Measurements from ENCODE around the gene RAPGEF4. TPM values are rescaled to one million over a fixed set of nuclear protein-coding genes. Genes with fewer than 3 reads are reported as not detected.
A peak's percentile ranks its signal among the peaks of the same experiment; 100 is the strongest.

The RAPGEF4 gene
- total RNA-seq, 1 experiment from 2014 or later, result 0.23 TPM

DNA sequence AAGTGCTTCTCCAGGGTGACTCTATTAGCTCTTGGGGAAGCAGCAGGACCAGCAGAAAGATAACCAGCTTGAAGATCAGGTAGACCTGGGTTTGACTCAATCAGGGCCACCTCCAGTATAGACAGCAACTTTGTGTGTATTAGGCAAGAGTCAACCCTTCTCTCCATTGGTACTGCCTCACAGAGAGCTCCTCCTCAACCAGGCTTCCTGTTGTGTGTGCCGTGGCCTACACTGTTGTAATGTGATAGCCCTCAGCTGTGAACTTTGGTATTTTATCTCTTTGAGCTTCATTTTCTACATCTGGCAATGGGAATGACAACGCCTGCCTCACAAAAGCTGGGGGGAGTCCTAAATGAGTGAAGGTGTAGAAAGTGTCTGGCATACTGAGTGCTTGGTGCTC lies 323.0 kb downstream of the RAPGEF4 start:
- DNase-seq (ENCODE audit: low read depth), result peak; percentile 29

DNA sequence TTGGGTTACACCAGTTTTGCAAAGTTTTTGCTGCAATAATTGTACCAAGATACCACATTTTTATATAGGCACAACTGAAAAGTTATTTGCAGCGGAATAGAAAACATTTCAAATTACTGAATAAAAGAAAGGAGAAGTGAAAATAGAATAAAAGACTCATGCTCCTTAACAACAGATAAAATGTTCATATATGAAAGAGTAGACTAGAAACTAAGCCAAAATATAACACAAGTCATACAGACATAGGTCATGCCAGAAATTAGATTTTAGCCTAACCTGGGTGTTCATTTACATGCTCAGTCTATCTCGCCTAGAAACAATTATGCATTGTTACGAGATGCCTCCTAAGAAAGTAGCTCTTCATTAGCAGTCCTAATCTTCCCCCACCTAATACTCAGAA lies 323.6 kb downstream of the RAPGEF4 start:
- no peak for DNase-seq (ENCODE audit: low read depth)

DNA sequence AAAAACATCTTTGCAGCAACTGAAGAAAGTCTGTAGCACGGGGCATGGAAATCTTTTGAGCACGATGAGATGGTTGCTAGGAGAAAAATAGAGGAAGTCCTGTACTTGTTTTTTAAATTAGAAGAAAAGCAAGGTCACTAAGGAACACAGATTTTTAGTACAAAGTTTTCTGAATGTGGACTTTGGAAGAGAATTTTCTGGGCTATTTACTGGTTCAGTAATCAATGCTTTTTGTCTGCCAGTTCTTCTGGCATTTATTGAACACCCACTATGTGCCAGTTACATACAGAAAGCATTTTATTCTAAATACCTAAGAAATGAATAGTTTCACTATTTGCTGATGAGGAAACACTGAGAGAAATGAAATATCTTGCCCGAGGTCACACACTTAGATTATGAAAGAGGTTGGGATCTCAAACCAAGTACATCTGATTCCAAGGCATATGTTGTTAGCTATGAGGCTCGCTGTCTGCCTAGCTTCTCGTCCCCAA lies 324.4 kb downstream of the RAPGEF4 start:
- DNase-seq (ENCODE audit: low read depth), result no peak

DNA sequence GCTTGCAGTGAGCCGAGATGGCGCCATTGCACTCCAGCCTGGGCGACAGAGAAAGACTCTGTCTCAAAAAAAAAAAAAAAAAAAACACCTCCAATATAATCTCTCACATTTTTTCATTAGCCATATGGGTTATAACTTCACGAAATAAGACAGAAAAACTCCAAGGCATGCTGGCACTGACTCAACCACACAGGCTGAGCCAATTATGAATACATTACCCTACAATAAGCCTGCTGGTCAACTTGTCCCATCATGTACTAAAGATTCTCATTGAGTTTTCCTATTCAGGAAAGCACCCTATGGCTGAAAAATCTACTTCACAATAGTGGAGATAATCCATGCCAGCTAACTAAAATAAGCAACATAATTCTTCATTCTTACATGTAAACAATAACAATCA lies 327.2 kb downstream of the RAPGEF4 start:
- no peak for DNase-seq (ENCODE audit: low read depth)

DNA sequence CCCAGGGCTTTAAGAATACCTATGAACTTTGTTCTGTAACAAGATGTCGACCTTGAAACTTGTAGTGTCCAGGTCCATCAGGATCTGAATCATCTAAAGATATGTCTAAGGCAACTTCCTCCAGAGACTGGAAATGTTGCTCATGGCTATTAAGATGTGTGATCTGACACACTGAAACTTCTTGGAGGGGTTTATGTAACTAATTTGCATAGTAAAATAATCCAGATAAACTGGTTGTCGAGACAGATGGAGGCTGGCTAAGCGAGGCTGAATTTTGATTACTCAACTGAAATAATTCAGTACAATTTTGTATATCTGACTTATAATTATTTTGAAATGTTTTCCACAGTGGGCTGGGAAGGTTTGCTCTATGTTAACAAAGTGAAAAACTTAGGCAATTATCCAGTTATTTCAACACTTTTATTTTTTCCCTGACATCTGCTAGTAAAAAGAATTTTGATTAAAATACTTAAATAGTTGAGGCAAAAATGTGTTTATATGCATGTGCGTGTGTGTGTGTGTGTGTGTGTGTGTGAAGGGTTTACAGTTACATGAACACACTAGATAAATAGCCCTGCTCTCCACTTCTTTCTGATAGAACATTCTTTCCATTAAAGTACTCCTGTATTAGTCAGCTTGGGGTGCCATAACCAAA lies 328.6 kb downstream of the RAPGEF4 start:
- no peak for DNase-seq (ENCODE audit: low read depth)

DNA sequence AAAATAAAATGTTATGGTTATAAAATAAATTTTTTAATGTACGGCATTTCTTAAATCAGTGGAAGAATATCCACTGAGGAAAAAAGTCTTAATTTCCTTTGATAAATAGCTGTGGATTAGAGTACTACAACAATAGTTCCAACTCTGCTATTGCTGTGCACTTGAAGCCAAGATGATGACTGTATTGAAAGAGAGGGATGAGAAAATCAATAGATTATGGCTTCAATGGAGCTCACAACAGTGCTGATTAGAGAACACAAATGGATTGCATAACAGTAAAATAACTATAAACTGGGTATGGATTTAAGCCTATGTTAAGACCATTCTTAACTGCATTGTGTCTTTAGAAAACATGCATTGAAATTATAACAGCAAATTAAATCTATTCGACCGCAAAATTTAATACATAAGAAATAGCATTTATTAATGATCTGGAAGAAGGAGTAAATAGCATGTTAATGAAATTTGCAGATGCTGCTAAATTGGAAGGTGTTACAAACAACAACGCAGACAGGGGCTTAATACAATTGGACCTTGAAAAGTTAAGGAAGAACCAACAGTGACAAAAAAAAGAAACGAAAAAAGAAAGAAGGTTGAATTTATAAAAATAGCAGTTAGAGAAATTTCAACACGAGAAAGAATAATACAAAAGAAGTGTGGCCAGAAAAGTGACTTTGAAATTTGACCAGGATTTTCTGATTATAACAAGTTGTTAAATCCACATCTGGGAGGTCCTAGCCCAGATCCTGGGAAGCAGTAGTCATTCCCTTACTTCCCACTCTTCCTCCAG lies 331.4 kb downstream of the RAPGEF4 start:
- DNase-seq (ENCODE audit: low read depth), result no peak

DNA sequence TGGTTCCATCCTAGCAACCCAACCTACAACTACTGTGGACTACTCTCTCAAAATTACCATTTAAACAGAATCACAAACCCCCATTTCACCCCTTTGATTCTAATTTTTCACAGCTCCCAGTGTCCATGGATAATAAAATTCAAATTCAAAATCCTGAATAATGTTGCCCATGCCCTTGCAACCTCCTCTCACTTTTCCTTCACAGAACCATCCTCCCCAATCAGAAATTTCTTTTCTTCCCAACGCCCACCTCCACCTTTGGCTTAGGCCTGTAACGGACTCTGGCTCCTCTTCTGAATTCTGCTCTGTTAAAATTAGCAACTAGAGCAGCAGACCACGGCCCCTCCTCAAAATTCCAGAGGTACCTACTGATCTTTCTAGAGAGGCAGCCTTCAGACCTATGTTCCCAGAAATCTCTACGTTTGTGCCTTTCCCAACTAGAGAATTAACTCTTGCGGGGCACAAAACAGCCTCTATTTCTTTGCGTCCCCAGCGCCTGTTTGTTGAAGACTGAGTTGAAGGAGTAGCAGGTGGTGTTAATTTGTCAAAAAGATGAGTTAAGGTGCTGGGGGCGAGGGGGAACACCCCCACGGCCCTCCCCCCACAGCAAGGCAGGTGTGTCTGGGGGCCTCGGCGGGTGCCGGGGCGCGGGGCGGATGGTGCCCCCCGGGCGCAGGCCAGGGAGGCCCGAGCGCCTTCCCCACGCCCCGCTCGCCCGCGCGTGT lies 339.6 kb downstream of the RAPGEF4 start:
- no peak for DNase-seq (ENCODE audit: low read depth)

DNA sequence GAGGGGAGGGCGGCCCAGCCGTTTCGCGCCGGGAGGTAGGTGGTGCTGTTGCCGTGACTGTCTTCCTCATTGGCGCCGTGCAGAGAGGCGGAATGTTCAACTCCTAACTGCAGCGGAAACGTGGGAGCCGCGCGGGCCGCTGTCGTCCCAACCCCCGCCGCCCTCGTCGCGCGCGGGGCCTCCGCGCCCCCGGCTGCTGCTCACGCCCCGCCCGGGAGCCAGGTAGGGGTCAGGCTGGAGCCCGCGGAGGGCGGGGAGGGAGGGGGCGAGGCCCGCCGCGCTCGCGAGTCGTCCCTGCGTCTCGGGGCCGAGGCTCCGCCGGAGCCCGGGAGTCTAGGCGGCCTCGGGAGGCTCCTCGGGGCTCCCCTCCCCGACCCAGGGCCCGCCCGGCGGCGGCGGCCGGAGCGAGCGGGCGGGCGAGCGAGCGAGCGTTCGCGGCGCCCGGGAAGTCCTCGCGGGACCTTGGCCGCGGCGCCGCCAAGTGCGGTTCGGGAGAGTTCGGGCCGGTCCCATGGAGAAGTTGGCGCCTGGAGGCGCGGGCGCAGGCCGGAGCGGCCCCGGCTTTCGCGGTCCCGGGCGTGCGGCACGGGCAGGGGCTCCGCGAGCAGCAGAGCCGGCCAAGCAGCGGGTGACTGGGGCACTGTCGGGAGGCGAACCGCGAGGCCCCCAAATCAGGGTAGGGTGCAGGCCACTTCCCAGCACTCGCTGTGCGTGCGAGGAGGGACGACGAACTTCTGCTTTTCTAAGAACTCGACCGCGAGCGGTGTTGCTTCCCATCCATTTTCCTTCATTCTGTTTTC lies 340.3 kb downstream of the RAPGEF4 start, which contains the start of gene MAP3K20:
Gene MAP3K20, plus strand, starts transcription at position 66 of the 800 bp plus-strand sequence. CDS start 15,186 bp downstream, outside the sequence.
- peak; percentile 65 for DNase-seq (ENCODE audit: low read depth)

DNA sequence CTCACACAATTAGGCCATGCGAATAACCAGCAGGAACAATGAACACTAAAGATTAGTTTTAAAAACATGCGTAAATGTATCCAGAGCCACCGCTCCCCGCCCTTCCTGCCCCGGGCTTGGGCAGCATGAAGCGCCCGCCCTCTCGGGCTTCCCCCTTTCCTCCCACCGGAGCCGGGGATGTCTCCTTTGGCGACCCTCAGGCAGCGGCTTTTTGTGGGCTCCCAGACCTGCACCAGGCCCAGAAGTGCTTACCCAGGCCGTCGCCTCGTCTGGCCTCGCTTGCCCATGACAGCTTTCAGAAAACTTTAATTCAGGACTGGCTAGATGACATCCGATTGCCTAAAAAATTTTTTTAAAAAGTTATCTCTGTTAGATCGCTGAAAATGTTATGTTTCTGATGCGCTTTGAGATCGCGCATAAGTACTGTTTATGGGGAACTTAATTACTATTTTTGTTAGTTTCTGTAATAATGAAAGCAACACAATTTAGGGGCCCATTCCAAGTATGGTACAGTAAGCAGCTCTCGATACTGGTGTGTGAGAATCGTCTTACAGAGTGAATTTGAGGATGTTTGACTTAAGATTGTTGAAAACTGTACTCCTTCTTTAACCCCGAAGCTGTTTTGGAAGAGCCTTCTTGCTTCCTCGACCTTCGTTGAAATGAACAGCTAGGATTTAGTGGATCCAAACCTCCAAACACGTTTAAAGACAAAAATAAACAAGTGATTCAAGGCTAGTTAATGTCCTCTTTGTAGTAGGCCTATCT lies 341.1 kb downstream of the RAPGEF4 start:
- peak; percentile 32 for DNase-seq (ENCODE audit: low read depth)

DNA sequence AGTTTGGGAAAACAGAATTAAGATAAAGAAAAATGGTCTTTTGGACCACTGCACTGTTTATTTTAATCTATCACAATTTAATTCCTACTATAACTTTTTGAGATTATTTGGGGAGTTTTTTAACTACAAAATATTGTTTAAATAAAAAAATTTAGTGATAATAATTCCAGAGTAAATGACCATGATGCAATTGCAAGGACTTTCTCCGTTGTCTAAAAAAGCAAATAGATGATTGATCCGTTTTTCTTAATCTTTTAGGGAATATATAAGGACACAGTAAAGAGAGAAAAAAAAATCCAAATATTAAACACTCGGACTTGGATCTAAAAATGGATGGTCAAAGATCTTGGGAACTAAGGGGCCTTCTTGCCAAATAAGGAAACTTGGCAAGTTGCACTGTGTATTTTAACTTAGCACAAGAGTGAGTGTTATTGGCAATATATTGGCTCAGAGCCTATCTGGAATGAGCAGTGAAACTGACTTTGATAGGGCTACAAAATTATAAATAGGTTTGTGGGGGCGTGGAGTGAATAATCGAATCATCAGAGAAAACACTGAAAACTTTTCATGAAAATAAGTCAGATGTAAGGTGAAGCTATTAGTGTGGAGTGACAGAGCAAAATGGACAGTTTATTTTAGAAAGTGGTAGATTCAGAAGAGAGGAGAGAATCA lies 342.0 kb downstream of the RAPGEF4 start:
- peak; percentile 14 for DNase-seq (ENCODE audit: low read depth)

DNA sequence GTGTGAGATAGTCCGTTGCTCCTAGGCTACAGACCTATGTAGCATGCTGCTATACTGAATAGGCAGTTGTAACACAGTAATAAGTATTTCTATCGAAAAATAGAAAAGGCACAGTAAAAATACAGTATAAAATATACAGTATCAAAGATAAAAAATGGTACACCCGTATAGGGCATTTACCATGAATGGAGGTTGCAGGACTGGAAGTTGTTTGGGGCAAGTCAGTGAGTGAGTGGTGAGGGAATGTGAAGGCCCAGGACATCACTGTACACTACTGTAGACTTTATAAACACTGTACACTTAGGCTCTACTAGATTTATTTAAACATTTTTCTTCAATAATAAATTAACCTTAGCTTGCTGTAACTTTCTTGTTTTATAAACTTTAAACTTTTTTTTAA lies 343.5 kb downstream of the RAPGEF4 start:
- DNase-seq (ENCODE audit: low read depth), result no peak

DNA sequence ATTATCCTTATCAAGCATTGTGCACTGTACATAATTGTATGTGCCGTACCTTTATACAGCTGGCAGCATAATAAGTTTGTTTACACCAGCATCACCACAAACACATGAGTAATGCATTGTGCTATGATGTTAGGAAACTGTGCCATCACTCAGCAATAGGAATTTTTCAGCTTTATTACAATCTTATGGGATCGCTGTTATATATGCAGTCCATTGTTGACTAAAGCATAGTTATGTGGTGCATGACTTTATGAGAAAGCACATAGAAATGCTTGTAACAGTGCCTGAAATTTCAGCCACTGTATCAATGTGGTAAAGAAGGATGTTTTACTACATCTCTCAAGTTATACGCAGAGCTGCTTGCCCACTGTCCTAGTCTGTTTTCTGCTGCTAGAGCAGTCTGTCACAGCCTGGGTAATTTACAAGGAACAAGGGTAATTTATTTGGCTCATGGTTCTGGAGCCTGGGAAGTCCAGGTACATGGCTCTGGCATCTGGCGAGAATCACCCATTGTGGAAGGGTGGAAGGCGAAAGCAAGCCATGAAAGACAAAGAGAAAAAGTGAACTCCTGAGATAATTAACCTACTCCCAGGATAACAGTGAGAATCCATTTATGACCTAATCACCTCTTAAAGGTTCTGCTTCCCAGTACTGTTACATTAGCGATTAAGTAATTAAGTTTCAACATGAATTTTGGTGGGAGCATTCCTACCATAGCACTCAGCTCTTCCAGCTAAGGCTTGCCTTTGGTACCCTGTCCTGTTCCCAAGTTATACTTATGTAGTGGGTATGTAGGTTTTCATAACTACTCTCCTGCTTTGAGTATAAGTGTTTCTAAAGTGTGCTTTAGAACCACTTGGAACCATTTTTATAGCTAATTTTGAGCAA lies 344.6 kb downstream of the RAPGEF4 start:
- peak; percentile 89 for DNase-seq (ENCODE audit: low read depth)

DNA sequence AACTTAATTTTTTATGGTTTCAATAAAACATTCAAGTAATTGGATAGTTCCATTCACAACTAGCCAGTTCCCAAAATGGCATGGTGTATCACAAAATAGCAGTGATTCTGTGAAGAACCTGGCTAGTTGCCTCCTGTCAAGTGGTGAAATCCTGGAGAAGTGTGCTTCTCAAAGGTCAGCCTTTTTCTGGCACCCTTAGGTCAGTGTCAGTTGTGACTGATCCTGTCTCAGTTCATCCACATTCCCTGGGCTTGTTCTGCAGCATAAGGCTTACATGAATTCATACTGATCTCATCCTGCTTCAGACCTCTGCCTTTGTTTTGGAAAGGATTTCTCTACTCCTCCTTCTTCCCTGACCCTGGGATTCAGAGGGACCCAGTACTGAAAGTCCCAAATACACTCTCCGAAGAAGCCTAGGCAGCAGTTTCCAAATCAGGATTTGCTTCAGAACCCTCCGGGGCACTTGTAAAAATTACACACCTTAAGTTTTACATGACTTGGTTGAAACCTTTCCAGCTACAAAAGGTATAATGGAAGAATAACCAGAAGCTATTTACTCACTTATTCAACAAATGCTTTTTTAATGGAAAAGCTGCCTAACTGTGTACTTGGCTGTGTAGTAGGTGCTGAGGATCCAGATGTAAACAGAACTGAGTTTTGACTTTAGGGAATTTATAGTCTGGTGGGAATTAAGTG lies 351.0 kb downstream of the RAPGEF4 start:
- peak; percentile 18 for DNase-seq (ENCODE audit: low read depth)

DNA sequence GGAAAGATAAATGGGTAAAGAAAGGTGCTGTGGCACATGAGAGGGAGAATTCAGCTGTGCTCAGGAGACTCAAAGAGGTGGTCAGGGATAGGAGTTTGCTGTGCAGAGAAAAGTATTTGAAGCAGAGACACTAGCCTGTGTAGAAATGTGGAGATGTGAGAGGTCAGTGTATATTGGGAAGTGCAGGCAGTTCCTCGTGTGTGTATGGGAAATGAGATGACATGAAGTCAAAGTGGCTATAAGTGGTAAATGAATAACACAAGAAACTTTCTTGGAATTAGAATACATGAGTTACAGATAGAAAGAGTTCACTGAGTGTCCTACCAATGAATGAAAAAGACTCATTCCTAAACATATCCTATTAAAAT lies 351.6 kb downstream of the RAPGEF4 start:
- DNase-seq (ENCODE audit: low read depth), result no peak

DNA sequence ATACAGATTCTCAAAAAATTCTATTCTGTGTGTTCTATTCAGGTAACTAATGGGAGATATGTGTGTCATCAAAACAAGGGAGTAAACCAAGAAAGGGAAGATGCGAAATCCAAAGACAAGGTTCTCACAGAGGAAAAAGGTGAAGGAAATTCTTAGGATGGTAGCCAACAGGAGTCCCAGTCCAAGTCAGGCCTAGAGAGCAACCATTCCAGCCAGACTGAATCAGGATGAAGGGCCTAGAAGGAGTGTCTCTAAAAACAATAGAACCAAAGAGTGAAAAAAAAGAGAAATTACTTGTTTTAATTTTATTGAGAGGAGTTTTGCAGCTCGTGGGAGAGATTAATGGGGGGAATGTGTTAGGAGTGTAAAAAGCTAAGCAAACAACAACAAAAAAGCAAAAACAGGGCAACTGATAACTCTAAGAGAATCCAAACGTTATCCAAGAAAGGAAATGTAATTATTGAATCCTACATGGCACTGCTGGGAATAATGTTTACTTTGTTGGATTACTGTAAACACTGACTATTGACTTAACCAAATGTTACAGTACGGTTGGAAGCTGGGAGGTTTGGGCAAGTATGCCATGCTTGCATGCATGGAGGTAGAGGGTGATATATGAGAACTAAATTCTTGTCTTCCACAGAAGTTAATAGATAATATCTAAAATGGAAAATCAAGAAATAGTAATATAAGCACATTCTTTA lies 352.3 kb downstream of the RAPGEF4 start:
- DNase-seq (ENCODE audit: low read depth), result no peak

DNA sequence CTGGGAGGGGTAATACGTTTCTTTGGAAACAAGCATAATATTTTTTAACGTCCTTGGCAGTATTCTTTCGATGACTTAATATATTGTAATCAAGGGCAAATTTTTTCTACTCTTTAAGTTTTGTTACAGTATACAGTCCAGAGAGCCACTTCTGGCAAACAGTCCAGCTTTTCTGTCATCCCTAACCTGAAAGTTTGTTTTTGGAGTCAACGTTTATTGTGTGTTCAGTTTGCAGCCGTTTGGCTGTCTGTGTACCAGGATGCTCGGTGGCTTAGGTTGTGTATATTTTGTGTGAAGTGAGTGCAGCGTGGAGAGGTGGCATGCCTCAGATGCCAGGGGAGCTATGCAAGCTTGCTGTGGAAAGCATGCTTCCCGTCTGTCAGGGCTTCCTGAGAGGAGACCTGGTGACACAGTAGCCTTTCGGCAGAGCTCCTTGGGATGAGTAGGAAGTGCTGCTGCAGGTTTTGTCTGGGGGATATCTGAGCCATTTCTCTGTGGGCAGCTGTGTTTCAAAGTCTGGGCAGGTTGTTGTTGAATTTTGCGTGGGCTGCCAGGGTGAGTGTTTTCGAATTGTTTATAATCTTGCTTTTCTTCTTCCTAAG lies 354.7 kb downstream of the RAPGEF4 start:
- no peak for DNase-seq (ENCODE audit: low read depth)

DNA sequence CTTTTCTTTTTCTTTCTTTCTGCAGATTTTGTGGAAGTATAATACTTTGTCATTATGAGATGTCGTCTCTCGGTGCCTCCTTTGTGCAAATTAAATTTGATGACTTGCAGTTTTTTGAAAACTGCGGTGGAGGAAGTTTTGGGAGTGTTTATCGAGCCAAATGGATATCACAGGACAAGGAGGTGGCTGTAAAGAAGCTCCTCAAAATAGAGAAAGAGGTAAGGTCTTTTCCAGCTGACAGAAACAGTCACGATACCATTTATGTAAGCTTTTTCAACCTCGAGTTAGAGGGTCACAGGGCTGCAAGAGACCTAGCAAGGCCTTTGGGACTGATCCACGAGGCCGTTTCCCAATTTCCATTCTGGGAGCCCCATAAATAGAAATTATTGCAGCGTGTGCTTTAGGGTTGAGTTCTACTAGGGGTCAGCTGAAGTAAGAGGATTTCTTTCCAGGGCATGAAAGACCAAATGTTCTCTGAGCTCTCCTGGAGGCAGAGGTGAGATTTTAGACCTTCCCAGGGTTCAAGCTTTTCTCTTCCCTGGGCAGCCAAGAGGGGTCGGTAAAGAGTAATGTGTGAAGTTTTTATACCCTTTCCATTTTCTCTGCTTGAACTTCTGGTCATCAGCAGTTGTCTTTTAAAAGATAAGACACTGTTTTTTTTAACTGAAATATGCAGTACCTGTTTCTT lies 355.5 kb downstream of the RAPGEF4 start:
- no peak for DNase-seq (ENCODE audit: low read depth)
